DOHH2 (cell line): ENCODE data around the gene SYTL2.

Experiments
- H3F3A ChIP-seq: fragments of 200-600 bp; sonication (generic), shearing (Covaris generic); 2 replicates; pipeline ENCODE4 v1.6.0; 2016; ENCODE audit warnings: antibody characterized with exemption, mild to moderate bottlenecking; ENCODE audit not compliant: control insufficient read depth, insufficient read depth
- H3K27ac ChIP-seq: fragments of 200-600 bp; sonication (generic); 2 replicates; pipeline ENCODE4 v1.5.1; 2014; ENCODE audit warnings: low read depth, mild to moderate bottlenecking, low read length, moderate library complexity
- H3K27me3 ChIP-seq: fragments of 200-600 bp; sonication (generic); 2 replicates; pipeline ENCODE4 v1.6.1; 2014; ENCODE audit warnings: mild to moderate bottlenecking, low read length, mixed read lengths; ENCODE audit not compliant: control insufficient read depth
- H3K36me3 ChIP-seq: fragments of 200-600 bp; sonication (generic); 2 replicates; pipeline ENCODE4 v1.6.1; 2014; ENCODE audit warnings: mild to moderate bottlenecking, low read length, moderate library complexity, mixed read lengths; ENCODE audit not compliant: control insufficient read depth
- H3K4me1 ChIP-seq: fragments of 200-600 bp; sonication (generic); 2 replicates; pipeline ENCODE4 v1.6.1; 2014; ENCODE audit warnings: mild to moderate bottlenecking, low read length, mixed read lengths; ENCODE audit not compliant: control insufficient read depth
- H3K4me2 ChIP-seq: fragments of 200-600 bp; sonication (generic); 2 replicates; pipeline ENCODE4 v1.6.0; 2014; ENCODE audit warnings: mild to moderate bottlenecking, low read length, moderate library complexity
- H3K4me3 ChIP-seq: fragments of 200-600 bp; sonication (generic); 2 replicates; pipeline ENCODE4 v1.5.1; 2014; ENCODE audit warnings: mild to moderate bottlenecking, low read length, mixed read lengths
- H3K79me2 ChIP-seq: fragments of 200-600 bp; sonication (generic); 2 replicates; pipeline ENCODE4 v1.6.1; 2014; ENCODE audit warnings: mild to moderate bottlenecking, low read length, mixed read lengths; ENCODE audit not compliant: control insufficient read depth
- H3K9me2 ChIP-seq: fragments of 200-600 bp; sonication (generic); replicated peaks from 2 replicates; pipeline ENCODE4 v1.6.1; 2014; ENCODE audit warnings: mild to moderate bottlenecking, low read length, mixed read lengths; ENCODE audit not compliant: control insufficient read depth
- H3K9me3 ChIP-seq: fragments of 200-600 bp; sonication (generic); 2 replicates; pipeline ENCODE4 v1.6.1; 2014; ENCODE audit warnings: antibody characterized with exemption, low read length, mixed read lengths; ENCODE audit not compliant: control insufficient read depth, insufficient read depth
- H4K20me1 ChIP-seq: fragments of 200-600 bp; sonication (generic); 2 replicates; pipeline ENCODE4 v1.6.0; 2014; ENCODE audit warnings: low read depth, mild to moderate bottlenecking, antibody characterized with exemption, low read length, moderate library complexity; ENCODE audit not compliant: control insufficient read depth, insufficient read depth
- EZH2phosphoT487 ChIP-seq: fragments of 200-600 bp; sonication (generic); IDR thresholded peaks from 2 replicates; pipeline ENCODE4 v1.6.1; 2017; ENCODE audit warnings: borderline replicate concordance, mild to moderate bottlenecking, antibody characterized with exemption, low read length, moderate library complexity, mixed read lengths
- TF ChIP-seq, protein P1 (sequence below): fragments of 200-600 bp; sonication (generic); IDR thresholded peaks from one replicate; pipeline ENCODE4 v1.5.1; 2014; ENCODE audit warnings: antibody characterized with exemption, mild to moderate bottlenecking, low read depth, low read length; ENCODE audit not compliant: poor library complexity, severe bottlenecking

SYTL2 gene

DNA sequence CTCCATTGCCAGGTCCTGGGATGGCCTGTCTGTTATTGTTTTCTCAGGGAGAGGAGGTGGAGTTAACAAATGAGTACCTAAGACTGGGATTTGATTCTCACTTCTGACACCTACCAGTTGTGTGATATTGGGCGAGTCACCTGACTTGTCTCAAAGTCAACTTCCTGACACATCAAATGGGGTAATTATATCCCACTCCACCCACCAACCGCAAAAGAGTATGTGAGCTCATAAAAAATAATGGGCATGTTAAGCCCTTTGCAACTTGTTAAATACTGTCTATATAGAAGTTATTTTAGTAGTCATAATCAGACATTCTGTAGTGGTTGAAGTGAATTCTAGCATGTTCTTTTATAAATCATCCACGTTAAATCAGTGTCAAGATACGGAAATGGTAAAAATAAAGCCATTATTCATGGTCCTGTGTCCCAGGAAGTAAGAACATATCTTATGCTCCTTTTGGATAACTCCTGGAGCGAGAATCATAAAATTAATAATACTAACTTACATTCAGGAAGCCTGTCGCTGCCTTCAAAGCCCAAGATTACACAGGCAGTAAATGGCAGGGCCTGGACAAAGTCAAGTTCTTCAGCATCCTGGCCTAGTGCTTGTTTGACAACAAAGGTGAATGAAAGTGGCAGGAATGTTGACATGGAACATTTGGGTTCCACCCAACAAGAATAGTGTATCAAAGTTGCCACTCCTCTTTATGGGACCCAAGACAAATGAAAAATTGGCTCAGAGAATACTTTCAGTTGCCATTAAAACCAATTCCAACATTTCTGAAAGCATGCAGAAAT lies 54.3 kb downstream of the SYTL2 start:
- no peaks in the 10 kb centered on the region; the same call in 1 of the 2 replicates for H3K27me3 ChIP-seq
- no peaks in the 10 kb centered on the region for H3K9me2 ChIP-seq
- H3K4me3 ChIP-seq: no peak overlapping the region
- no peaks in the 10 kb centered on the region for H4K20me1 ChIP-seq
- H3F3A ChIP-seq: no peaks in the 10 kb centered on the region
- H3K4me2 ChIP-seq: no peak overlapping the region
- H3K9me3 ChIP-seq: no peaks in the 10 kb centered on the region
- no peak for TF ChIP-seq EZH2phosphoT487
- TF ChIP-seq, protein P1, sequence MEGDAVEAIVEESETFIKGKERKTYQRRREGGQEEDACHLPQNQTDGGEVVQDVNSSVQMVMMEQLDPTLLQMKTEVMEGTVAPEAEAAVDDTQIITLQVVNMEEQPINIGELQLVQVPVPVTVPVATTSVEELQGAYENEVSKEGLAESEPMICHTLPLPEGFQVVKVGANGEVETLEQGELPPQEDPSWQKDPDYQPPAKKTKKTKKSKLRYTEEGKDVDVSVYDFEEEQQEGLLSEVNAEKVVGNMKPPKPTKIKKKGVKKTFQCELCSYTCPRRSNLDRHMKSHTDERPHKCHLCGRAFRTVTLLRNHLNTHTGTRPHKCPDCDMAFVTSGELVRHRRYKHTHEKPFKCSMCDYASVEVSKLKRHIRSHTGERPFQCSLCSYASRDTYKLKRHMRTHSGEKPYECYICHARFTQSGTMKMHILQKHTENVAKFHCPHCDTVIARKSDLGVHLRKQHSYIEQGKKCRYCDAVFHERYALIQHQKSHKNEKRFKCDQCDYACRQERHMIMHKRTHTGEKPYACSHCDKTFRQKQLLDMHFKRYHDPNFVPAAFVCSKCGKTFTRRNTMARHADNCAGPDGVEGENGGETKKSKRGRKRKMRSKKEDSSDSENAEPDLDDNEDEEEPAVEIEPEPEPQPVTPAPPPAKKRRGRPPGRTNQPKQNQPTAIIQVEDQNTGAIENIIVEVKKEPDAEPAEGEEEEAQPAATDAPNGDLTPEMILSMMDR: no peak
- H3K36me3 ChIP-seq: no peaks in the 10 kb centered on the region
- no peaks in the 10 kb centered on the region for H3K79me2 ChIP-seq
- no peaks in the 10 kb centered on the region for H3K4me1 ChIP-seq
- no peak overlapping the region for H3K27ac ChIP-seq

DNA sequence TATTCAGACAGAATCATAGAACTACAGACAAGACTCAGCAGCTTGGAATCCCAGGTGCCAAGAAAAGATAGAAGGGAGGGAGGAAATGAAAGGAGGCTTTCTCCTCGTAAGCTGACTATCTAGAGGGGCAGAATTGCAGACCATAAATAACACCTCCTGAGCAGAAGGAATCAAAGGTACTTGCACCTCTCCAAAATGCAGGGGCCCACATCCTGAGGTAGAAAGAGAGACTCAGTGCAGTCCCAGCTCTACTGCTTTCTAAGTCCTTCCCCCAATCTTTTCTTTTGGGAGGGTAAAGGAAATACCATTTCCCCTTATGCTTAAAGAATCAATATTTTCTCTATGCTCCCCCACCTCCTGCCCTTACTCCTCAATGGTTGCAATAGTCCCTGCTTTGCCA lies 55.2 kb downstream of the SYTL2 start:
- Histone ChIP-seq H3K36me3 (no peaks in the 10 kb centered on the region), H3K27ac (no peak overlapping the region), H3K79me2 (no peaks in the 10 kb centered on the region), H3F3A (no peaks in the 10 kb centered on the region), H3K27me3 (no peaks in the 10 kb centered on the region; the same call in 1 of the 2 replicates), H3K4me1 (no peaks in the 10 kb centered on the region), H3K9me2 (no peaks in the 10 kb centered on the region), H3K4me2 (no peak overlapping the region), H3K9me3 (no peaks in the 10 kb centered on the region), H3K4me3 (no peak overlapping the region), H4K20me1 (no peaks in the 10 kb centered on the region)
- no peak for TF ChIP-seq EZH2phosphoT487
- TF ChIP-seq, protein P1: no peak

DNA sequence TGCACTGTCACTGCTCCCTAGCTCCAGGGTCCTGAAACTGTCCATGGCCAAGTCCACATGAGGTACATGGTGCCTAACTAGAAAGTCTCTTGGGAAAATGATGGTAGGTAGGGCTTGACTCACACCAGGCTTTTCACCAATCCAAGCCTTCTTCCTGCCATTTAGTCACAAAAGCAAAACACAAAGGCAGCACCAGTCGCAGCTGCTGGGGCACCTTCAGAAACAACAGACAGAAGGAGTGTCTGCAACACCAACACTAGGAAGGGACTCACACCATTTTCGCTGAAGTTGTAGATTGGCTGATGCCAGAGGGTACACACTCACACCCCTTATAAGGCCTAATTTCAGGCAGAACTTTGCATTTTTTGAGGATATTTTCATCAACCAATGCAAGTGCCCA lies 55.7 kb downstream of the SYTL2 start:
- H3K4me3 ChIP-seq: no peak overlapping the region
- no peak for TF ChIP-seq EZH2phosphoT487
- TF ChIP-seq, protein P1: no peak
- no peak overlapping the region for H3K4me2 ChIP-seq
- no peaks in the 10 kb centered on the region for H4K20me1 ChIP-seq
- no peaks in the 10 kb centered on the region; the same call in 1 of the 2 replicates for H3K27me3 ChIP-seq
- no peaks in the 10 kb centered on the region for H3F3A ChIP-seq
- H3K4me1 ChIP-seq: no peaks in the 10 kb centered on the region
- no peak overlapping the region for H3K27ac ChIP-seq
- H3K9me3 ChIP-seq: no peaks in the 10 kb centered on the region
- H3K9me2 ChIP-seq: no peaks in the 10 kb centered on the region
- H3K79me2 ChIP-seq: no peaks in the 10 kb centered on the region
- no peaks in the 10 kb centered on the region for H3K36me3 ChIP-seq
